ENCODE measurements around the gene SDK1.

- TF ChIP-seq CTCF (IDR thresholded peaks at IDR 0.05; ENCODE audit: low read depth, low read length, missing input control) (no peak), SP1 (IDR thresholded peaks at IDR 0.05) (no peak), RAD21 (IDR thresholded peaks at IDR 0.05) (no peak), ZBTB33 (IDR thresholded peaks at IDR 0.05) (no peak), GABPA (IDR thresholded peaks at IDR 0.05 in 1 of 2, conservative IDR thresholded peaks at IDR 0.05 in 1 of 2) (no peak), JUND (IDR thresholded peaks at IDR 0.05) (no peak), HNF4A (conservative IDR thresholded peaks at IDR 0.05) (no peak)
Observed at GRCh38 chr7:3795781-3796180, 494.7 kb downstream of the SDK1 start.

All from liver (tissue), 3 donors.